Measurements from ENCODE around the gene UPK1A. TPM values are rescaled to one million over a fixed set of nuclear protein-coding genes. Genes with fewer than 3 reads are reported as not detected.

The UPK1A gene
- total RNA-seq, 1 donor from 2014 or later, result 0.59 TPM

DNA sequence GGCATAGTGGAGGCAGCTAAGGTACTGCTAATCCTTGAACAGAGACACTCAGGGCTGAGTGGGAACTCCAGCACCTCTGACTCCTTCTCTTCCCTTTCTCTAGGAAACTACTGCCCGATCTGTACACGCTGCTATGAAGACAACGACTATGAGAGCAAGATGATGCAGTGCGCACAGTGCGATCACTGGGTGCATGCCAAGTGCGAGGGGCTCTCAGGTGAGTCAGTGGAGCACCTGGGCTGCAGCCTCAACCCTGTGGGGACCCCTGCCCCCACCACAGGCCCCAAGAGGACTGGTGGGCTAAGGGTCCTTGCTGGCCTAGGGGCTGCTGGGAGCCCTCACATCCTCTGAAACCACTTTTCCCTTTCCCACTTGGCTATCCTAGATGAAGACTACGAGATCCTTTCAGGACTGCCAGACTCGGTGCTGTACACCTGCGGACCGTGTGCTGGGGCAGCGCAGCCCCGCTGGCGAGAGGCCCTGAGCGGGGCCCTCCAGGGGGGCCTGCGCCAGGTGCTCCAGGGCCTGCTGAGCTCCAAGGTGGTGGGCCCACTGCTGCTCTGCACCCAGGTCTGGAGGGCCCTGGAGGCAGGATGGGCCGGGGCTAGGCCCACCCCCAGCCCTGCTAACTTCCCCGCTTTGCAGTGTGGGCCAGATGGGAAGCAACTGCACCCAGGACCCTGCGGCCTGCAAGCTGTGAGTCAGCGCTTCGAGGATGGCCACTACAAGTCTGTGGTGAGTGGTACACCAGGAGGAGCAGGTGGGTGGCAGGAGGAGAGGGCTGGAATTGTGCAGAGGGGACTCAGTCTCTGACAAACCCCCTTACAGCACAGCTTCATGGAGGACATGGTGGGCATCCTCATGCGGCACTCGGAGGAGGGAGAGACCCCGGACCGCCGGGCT, 61.0 kb downstream of the UPK1A start:
- no peaks in the 10 kb centered on the region for H3K27me3 Mint-ChIP-seq (ENCODE audit: low read depth)
- H3K9me3 Mint-ChIP-seq, result no peaks in the 10 kb centered on the region
- H3K4me1 Mint-ChIP-seq (ENCODE audit: low read depth), result no peaks in the 10 kb centered on the region
- peaks cover 87% of the 10 kb centered on the region for H3K36me3 Mint-ChIP-seq (ENCODE audit: low read depth)
- intact Hi-C loops (cut with micrococcal nuclease), result no loop called here
- no peak overlapping the region for H3K4me3 Mint-ChIP-seq (ENCODE audit: low read depth)
- DNase-seq (ENCODE audit: low spot score), result no peak
- H3K27ac Mint-ChIP-seq, result no peak overlapping the region

Other genes with a start within 250 kb of the UPK1A start
- not detected in 2 replicates for gene FFAR2, start 218.3 kb upstream of the UPK1A start, total RNA-seq
- not detected in 2 replicates for gene KRTDAP, start 176.1 kb upstream of the UPK1A start, total RNA-seq
- 0.27 TPM in 1 of 2 replicates, not detected in the other for gene DMKN, start 152.9 kb upstream of the UPK1A start, total RNA-seq
- not detected in 2 replicates for gene SBSN, start 138.2 kb upstream of the UPK1A start, total RNA-seq
- not detected in 2 replicates for gene GAPDHS, start 133.1 kb upstream of the UPK1A start, total RNA-seq
- gene TMEM147, start 120.9 kb upstream of the UPK1A start, total RNA-seq, result 121 and 122 TPM in 2 replicates
- gene ATP4A, start 102.9 kb upstream of the UPK1A start, total RNA-seq, result not detected in 2 replicates
- not detected in 2 replicates for gene PMIS2, start 80.3 kb upstream of the UPK1A start, total RNA-seq
- gene HAUS5, start 53.8 kb upstream of the UPK1A start, total RNA-seq, result 42.5 and 43.1 TPM in 2 replicates
- 101 and 102 TPM in 2 replicates for gene RBM42, start 37.5 kb upstream of the UPK1A start, total RNA-seq
- 1.0 and 1.6 TPM in 2 replicates for gene ETV2, start 24.8 kb upstream of the UPK1A start, total RNA-seq
- 431 and 461 TPM in 2 replicates for gene COX6B1, start 18.2 kb upstream of the UPK1A start, total RNA-seq
- gene ZBTB32, start 38.0 kb downstream of the UPK1A start, total RNA-seq, result 231 and 234 TPM in 2 replicates
- 58.4 and 63.3 TPM in 2 replicates for gene KMT2B, start 51.5 kb downstream of the UPK1A start, total RNA-seq
- gene IGFLR1, start 75.9 kb downstream of the UPK1A start, total RNA-seq, result 136 and 138 TPM in 2 replicates
- 27.4 and 30.8 TPM in 2 replicates for gene U2AF1L4, start 78.9 kb downstream of the UPK1A start, total RNA-seq
- 45.1 and 46.9 TPM in 2 replicates for gene PSENEN, start 79.1 kb downstream of the UPK1A start, total RNA-seq
- gene LIN37, start 82.1 kb downstream of the UPK1A start, total RNA-seq, result 9.9 and 10.0 TPM in 2 replicates
- 0.14 and 0.21 TPM in 2 replicates for gene HSPB6, start 90.5 kb downstream of the UPK1A start, total RNA-seq
- 40.1 and 41.2 TPM in 2 replicates for gene PROSER3, start 91.7 kb downstream of the UPK1A start, total RNA-seq
- 29.1 and 33.0 TPM in 2 replicates for gene ARHGAP33, start 109.0 kb downstream of the UPK1A start, total RNA-seq
- not detected in 2 replicates for gene PRODH2, start 146.3 kb downstream of the UPK1A start, total RNA-seq
- 0.05 TPM in 1 of 2 replicates, not detected in the other for gene NPHS1, start 186.0 kb downstream of the UPK1A start, total RNA-seq
- gene KIRREL2, start 190.4 kb downstream of the UPK1A start, total RNA-seq, result 0.18 and 0.39 TPM in 2 replicates
- gene APLP1, start 202.1 kb downstream of the UPK1A start, total RNA-seq, result 1.2 and 1.4 TPM in 2 replicates
- 109 and 117 TPM in 2 replicates for gene NFKBID, start 234.0 kb downstream of the UPK1A start, total RNA-seq
- 53.9 and 57.2 TPM in 2 replicates for gene HCST, start 236.0 kb downstream of the UPK1A start, total RNA-seq
- 0.39 TPM in 1 of 2 replicates, not detected in the other for gene TYROBP, start 241.8 kb downstream of the UPK1A start, total RNA-seq

Measured in activated T-helper 2 cell treated with anti-CD3 and anti-CD28 coated beads, Interferon-gamma antibody, Interleukin-2, Interleukin-4, amounts not matched to agents 10 μg/mL and 5 μg/mL and 100 μg/mL, durations not matched to agents 14 hours and 24 hours and 36 hours (primary cell).